ENCODE results near the gene SLC15A3.

The SLC15A3 gene

GRCh38 chr11:60944490-60945294, 7.3 kb downstream of the SLC15A3 start:
- DNase-seq, result no peak
- Mint-ChIP-seq H3K9me3 (no peaks in the 10 kb centered on the region), H3K4me3 (no peak overlapping the region), H3K27ac (no peak overlapping the region), H3K27me3 (no peaks in the 10 kb centered on the region), H3K4me1 (peaks cover 11% of the 10 kb centered on the region)
- ATAC-seq, result no peak

GRCh38 chr11:60942970-60943565, 8.9 kb downstream of the SLC15A3 start:
- H3K4me1 Mint-ChIP-seq, result no peaks in the 10 kb centered on the region
- H3K9me3 Mint-ChIP-seq, result no peaks in the 10 kb centered on the region
- ATAC-seq, result no peak
- DNase-seq, result no peak
- no peak overlapping the region for H3K27ac Mint-ChIP-seq
- no peaks in the 10 kb centered on the region for H3K27me3 Mint-ChIP-seq
- H3K4me3 Mint-ChIP-seq, result no peak overlapping the region

GRCh38 chr11:60942219-60942618, 9.8 kb downstream of the SLC15A3 start:
- H3K27me3 Mint-ChIP-seq, result no peaks in the 10 kb centered on the region
- no peak overlapping the region for H3K27ac Mint-ChIP-seq
- DNase-seq (no peak), ATAC-seq (no peak)
- H3K4me3 Mint-ChIP-seq, result no peak overlapping the region
- no peaks in the 10 kb centered on the region for H3K9me3 Mint-ChIP-seq
- no peaks in the 10 kb centered on the region for H3K4me1 Mint-ChIP-seq

- ATAC-seq, result no peak
- Mint-ChIP-seq H3K9me3 (no peaks in the 10 kb centered on the region), H3K4me1 (no peaks in the 10 kb centered on the region), H3K27ac (no peak overlapping the region), H3K4me3 (no peak overlapping the region), H3K27me3 (no peaks in the 10 kb centered on the region)
- no peak for DNase-seq
Measured at GRCh38 chr11:60941371-60942119, 10.4 kb downstream of the SLC15A3 start.

- Mint-ChIP-seq H3K9me3 (no peaks in the 10 kb centered on the region), H3K27ac (no peak overlapping the region), H3K27me3 (no peaks in the 10 kb centered on the region), H3K4me3 (no peak overlapping the region), H3K4me1 (no peaks in the 10 kb centered on the region)
- no peak for ATAC-seq
- DNase-seq, result no peak
Measured at GRCh38 chr11:60939855-60940254, 12.1 kb downstream of the SLC15A3 start.

- no peak overlapping the region for H3K4me3 Mint-ChIP-seq
- H3K9me3 Mint-ChIP-seq, result no peaks in the 10 kb centered on the region
- ATAC-seq, result no peak
Measured at GRCh38 chr11:60939301-60939700, 12.7 kb downstream of the SLC15A3 start.

GRCh38 chr11:60938500-60938899, 13.5 kb downstream of the SLC15A3 start:
- Mint-ChIP-seq H3K27me3 (no peaks in the 10 kb centered on the region), H3K4me3 (no peak overlapping the region)

More at GRCh38 chr11:60939301-60939700, 12.7 kb downstream of the SLC15A3 start:
- DNase-seq, result no peak
- H3K27me3 Mint-ChIP-seq, result no peaks in the 10 kb centered on the region
- peak overlapping the region in 1 of 2 donors; percentile 61 for H3K27ac Mint-ChIP-seq
- no peaks in the 10 kb centered on the region for H3K4me1 Mint-ChIP-seq

GRCh38 chr11:60937811-60938210, 14.2 kb downstream of the SLC15A3 start:
- Mint-ChIP-seq H3K9me3 (no peaks in the 10 kb centered on the region), H3K27ac (peak overlapping the region in 1 of 2 donors; percentile 74), H3K4me3 (no peak overlapping the region), H3K4me1 (no peaks in the 10 kb centered on the region), H3K27me3 (no peaks in the 10 kb centered on the region)
- DNase-seq (no peak), ATAC-seq (no peak)

More at GRCh38 chr11:60938500-60938899, 13.5 kb downstream of the SLC15A3 start:
- no peaks in the 10 kb centered on the region for H3K4me1 Mint-ChIP-seq
- DNase-seq, result no peak
- H3K27ac Mint-ChIP-seq, result peak overlapping the region in 1 of 2 donors; percentile 6
- ATAC-seq, result no peak
- no peaks in the 10 kb centered on the region for H3K9me3 Mint-ChIP-seq

- Mint-ChIP-seq H3K4me1 (no peaks in the 10 kb centered on the region), H3K4me3 (no peak overlapping the region), H3K27ac (no peak overlapping the region), H3K27me3 (no peaks in the 10 kb centered on the region), H3K9me3 (no peaks in the 10 kb centered on the region)
- ATAC-seq (no peak), DNase-seq (no peak)
Measured at GRCh38 chr11:60937144-60937527, 14.8 kb downstream of the SLC15A3 start.

- Mint-ChIP-seq H3K4me1 (no peaks in the 10 kb centered on the region), H3K9me3 (no peaks in the 10 kb centered on the region), H3K4me3 (no peak overlapping the region), H3K27me3 (no peaks in the 10 kb centered on the region), H3K27ac (no peak overlapping the region)
- DNase-seq (no peak), ATAC-seq (no peak)
Measured at GRCh38 chr11:60936467-60937143, 15.4 kb downstream of the SLC15A3 start.

GRCh38 chr11:60935676-60936442, 16.1 kb downstream of the SLC15A3 start:
- Mint-ChIP-seq H3K4me3 (no peak overlapping the region), H3K4me1 (no peaks in the 10 kb centered on the region), H3K27ac (peak overlapping the region in 1 of 2 donors; percentile 44), H3K27me3 (no peaks in the 10 kb centered on the region), H3K9me3 (no peaks in the 10 kb centered on the region)
- ATAC-seq, result peak; percentile 40
- DNase-seq, result no peak

GRCh38 chr11:60934790-60935605, 17.0 kb downstream of the SLC15A3 start:
- Mint-ChIP-seq H3K4me1 (no peaks in the 10 kb centered on the region), H3K27me3 (peaks cover 2% of the 10 kb centered on the region), H3K27ac (peak overlapping the region in 1 of 2 donors; percentile 45), H3K9me3 (no peaks in the 10 kb centered on the region), H3K4me3 (no peak overlapping the region)
- no peak for DNase-seq
- peak; percentile 33 for ATAC-seq

GRCh38 chr11:60934124-60934789, 17.7 kb downstream of the SLC15A3 start:
- Mint-ChIP-seq H3K9me3 (no peaks in the 10 kb centered on the region), H3K27ac (no peak overlapping the region), H3K4me1 (no peaks in the 10 kb centered on the region), H3K27me3 (peaks cover 9% of the 10 kb centered on the region), H3K4me3 (no peak overlapping the region)
- DNase-seq, result no peak
- ATAC-seq, result peak; percentile 15
